Measurements from ENCODE around the gene KIF5C. TPM values are rescaled to one million over a fixed set of nuclear protein-coding genes. Genes with fewer than 3 reads are reported as not detected.

The KIF5C gene
- total and polyA plus RNA-seq, 2 donors (not counting 1 experiment from before 2014, with no cell fraction given): 1.9 to 6.1 TPM

DNA sequence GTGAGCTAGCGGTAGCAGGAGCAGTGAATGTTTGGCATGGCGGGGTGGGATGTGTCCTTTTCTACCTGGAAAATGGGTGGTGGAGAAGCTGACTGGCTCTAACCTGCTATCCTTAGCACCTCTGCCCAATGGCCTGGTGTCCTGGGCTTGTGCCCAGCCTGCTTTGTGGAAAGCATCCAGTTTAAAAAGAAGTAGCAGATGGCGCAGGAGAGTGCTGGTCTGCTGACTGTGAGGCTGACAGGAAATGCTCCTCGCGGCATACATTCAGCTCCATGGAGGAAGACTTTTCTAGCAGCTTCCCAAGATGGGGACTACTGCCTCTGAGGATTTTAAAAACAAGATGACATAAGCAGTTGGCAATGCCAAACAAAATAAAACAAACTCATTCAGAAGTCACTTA, 107.3 kb downstream of the KIF5C start:
- no peaks in the 10 kb centered on the region for H3K36me3 ChIP-seq (replicated peaks in 1 of 2; ENCODE audit: control extremely low read depth in 1 of 2, control insufficient read depth in 1 of 2, extremely low read depth in 1 of 2, insufficient read depth in 2 of 2, low read length in 1 of 2)
- no peak overlapping the region for H3K9ac ChIP-seq (ENCODE audit: low read length)
- H3K27me3 ChIP-seq (replicated peaks in 1 of 4; ENCODE audit: control extremely low read depth in 1 of 4, control insufficient read depth in 3 of 4, insufficient read depth in 4 of 4, low read length in 3 of 4): no peaks in the 10 kb centered on the region
- ChIA-PET POLR2A (no interaction called here), CTCF (no interaction called here)
- H3K4me1 ChIP-seq (ENCODE audit: control insufficient read depth in 2 of 2, insufficient read depth in 2 of 2, low read length in 2 of 2): no peaks in the 10 kb centered on the region
- H3K4me2 ChIP-seq (replicated peaks; ENCODE audit: low read depth, low read length, poor library complexity, severe bottlenecking): no peak overlapping the region
- no peaks in the 10 kb centered on the region for H3K27me3 Mint-ChIP-seq
- H3K27ac Mint-ChIP-seq: no peak overlapping the region
- H3K27ac ChIP-seq (ENCODE audit: low read length in 2 of 2): no peak overlapping the region
- no peak overlapping the region for H3K4me3 Mint-ChIP-seq
- TF ChIP-seq, protein P1, sequence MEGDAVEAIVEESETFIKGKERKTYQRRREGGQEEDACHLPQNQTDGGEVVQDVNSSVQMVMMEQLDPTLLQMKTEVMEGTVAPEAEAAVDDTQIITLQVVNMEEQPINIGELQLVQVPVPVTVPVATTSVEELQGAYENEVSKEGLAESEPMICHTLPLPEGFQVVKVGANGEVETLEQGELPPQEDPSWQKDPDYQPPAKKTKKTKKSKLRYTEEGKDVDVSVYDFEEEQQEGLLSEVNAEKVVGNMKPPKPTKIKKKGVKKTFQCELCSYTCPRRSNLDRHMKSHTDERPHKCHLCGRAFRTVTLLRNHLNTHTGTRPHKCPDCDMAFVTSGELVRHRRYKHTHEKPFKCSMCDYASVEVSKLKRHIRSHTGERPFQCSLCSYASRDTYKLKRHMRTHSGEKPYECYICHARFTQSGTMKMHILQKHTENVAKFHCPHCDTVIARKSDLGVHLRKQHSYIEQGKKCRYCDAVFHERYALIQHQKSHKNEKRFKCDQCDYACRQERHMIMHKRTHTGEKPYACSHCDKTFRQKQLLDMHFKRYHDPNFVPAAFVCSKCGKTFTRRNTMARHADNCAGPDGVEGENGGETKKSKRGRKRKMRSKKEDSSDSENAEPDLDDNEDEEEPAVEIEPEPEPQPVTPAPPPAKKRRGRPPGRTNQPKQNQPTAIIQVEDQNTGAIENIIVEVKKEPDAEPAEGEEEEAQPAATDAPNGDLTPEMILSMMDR (IDR thresholded peaks at IDR 0.05): no peak
- TF ChIP-seq EZH2 (IDR thresholded peaks at IDR 0.05; ENCODE audit: borderline replicate concordance, insufficient read depth, low read depth, low read length, poor library complexity, severe bottlenecking): no peak
- H3K4me1 Mint-ChIP-seq: peaks cover 4% of the 10 kb centered on the region
- ATAC-seq (ENCODE audit: low read depth) (no peak), DNase-seq (no peak)
- no peak overlapping the region for H3K4me3 ChIP-seq (ENCODE audit: control extremely low read depth in 1 of 5, extremely low read depth in 1 of 5, insufficient read depth in 1 of 5, low read depth in 2 of 5, low read length in 4 of 5)
- WGBS (ENCODE audit: insufficient coverage): 100% methylated on average over 5 of the region's 5 CpGs
- H2AFZ ChIP-seq (ENCODE audit: insufficient read depth, low read depth, low read length, poor library complexity, severe bottlenecking): no peak overlapping the region
- no peaks in the 10 kb centered on the region for H3K9me3 Mint-ChIP-seq (ENCODE audit: insufficient read depth)
- H3K9me3 ChIP-seq (ENCODE audit: control extremely low read depth in 1 of 3, control insufficient read depth in 2 of 3, insufficient read depth in 1 of 3, low read length in 2 of 3): no peaks in the 10 kb centered on the region
- intact Hi-C loops (cut with micrococcal nuclease): no loop called here
- H3K79me2 ChIP-seq (ENCODE audit: control insufficient read depth, insufficient read depth, low read length): no peaks in the 10 kb centered on the region
- H4K20me1 ChIP-seq (ENCODE audit: control insufficient read depth, insufficient read depth, low read length, poor library complexity, severe bottlenecking): no peaks in the 10 kb centered on the region

DNA sequence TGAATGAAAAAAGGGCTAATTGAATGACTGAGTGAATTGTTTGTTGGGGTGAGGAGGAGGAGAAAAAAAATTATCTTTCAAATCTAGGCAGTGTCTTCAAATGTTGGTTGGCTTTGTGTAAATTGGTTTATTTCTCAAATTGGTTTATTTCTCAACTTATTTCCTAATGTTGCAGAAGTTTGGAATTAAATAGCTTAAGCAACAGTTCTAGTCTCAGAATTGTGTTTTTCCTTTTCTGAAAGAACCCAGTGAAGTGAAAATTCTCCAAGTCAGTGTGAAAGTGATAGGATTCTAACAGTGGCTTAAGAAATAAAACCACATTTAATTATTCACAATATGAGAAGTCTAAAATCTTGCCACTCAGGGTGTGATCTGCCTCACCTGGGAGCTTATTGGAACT, 108.9 kb downstream of the KIF5C start:
- Mint-ChIP-seq H3K27me3 (no peaks in the 10 kb centered on the region), H3K27ac (no peak overlapping the region), H3K9me3 (ENCODE audit: insufficient read depth) (no peaks in the 10 kb centered on the region), H3K4me3 (no peak overlapping the region), H3K4me1 (peaks cover 6% of the 10 kb centered on the region)
- no peak overlapping the region for H3K27ac ChIP-seq (ENCODE audit: low read length in 2 of 2)
- no peaks in the 10 kb centered on the region for H3K4me1 ChIP-seq (ENCODE audit: control insufficient read depth in 2 of 2, insufficient read depth in 2 of 2, low read length in 2 of 2)
- ChIA-PET POLR2A (no interaction called here), CTCF (no interaction called here)
- H3K79me2 ChIP-seq (ENCODE audit: control insufficient read depth, insufficient read depth, low read length): no peaks in the 10 kb centered on the region
- H3K9me3 ChIP-seq (ENCODE audit: control extremely low read depth in 1 of 3, control insufficient read depth in 2 of 3, insufficient read depth in 1 of 3, low read length in 2 of 3): no peaks in the 10 kb centered on the region
- TF ChIP-seq EZH2 (IDR thresholded peaks at IDR 0.05; ENCODE audit: borderline replicate concordance, insufficient read depth, low read depth, low read length, poor library complexity, severe bottlenecking): no peak
- no peak for DNase-seq
- intact Hi-C loops (cut with micrococcal nuclease): no loop called here
- H2AFZ ChIP-seq (ENCODE audit: insufficient read depth, low read depth, low read length, poor library complexity, severe bottlenecking): no peak overlapping the region
- H3K9ac ChIP-seq (ENCODE audit: low read length): no peak overlapping the region
- no peaks in the 10 kb centered on the region for H3K36me3 ChIP-seq (replicated peaks in 1 of 2; ENCODE audit: control extremely low read depth in 1 of 2, control insufficient read depth in 1 of 2, extremely low read depth in 1 of 2, insufficient read depth in 2 of 2, low read length in 1 of 2)
- H3K4me3 ChIP-seq (ENCODE audit: control extremely low read depth in 1 of 5, extremely low read depth in 1 of 5, insufficient read depth in 1 of 5, low read depth in 2 of 5, low read length in 4 of 5): no peak overlapping the region
- H3K27me3 ChIP-seq (replicated peaks in 1 of 4; ENCODE audit: control extremely low read depth in 1 of 4, control insufficient read depth in 3 of 4, insufficient read depth in 4 of 4, low read length in 3 of 4): no peaks in the 10 kb centered on the region
- H3K4me2 ChIP-seq (replicated peaks; ENCODE audit: low read depth, low read length, poor library complexity, severe bottlenecking): no peak overlapping the region
- no peak for ATAC-seq (ENCODE audit: low read depth)
- H4K20me1 ChIP-seq (ENCODE audit: control insufficient read depth, insufficient read depth, low read length, poor library complexity, severe bottlenecking): no peaks in the 10 kb centered on the region

Measured in B cell (primary cell).